HCT116 (cell line): Measurements from ENCODE around the gene DOCK2. TPM values are rescaled to one million over a fixed set of nuclear protein-coding genes. Genes with fewer than 3 reads are reported as not detected.

Experiments used
- ATAC-seq: fragments of 200-7000 bp; cut with Tn5 transposase; 2 replicates; pipeline ENCODE4 v1.9.1; 2020; ENCODE audit warnings: mild to moderate bottlenecking, moderate library complexity
- BruUV-seq: library from RNA; stranded (reverse); fragments of 400-500 nt; replicated peaks from 2 replicates; lab custom pipeline; 2021; lab: Mats Ljungman, UMichigan
- CTCF ChIA-PET: fragments of 300-600 bp; sonication (Branson Sonifier 250); formaldehyde crosslinking; loops from one replicate; lab custom pipeline; 2021; ENCODE audit warnings: antibody characterized with exemption; lab: Charles Lee
- POLR2A ChIA-PET: fragments of 300-600, 350-600 bp; sonication (Branson Sonifier 250); formaldehyde crosslinking; loops from one replicate; lab custom pipeline; 2021; ENCODE audit warnings: antibody characterized with exemption; lab: Charles Lee
- RAD21 ChIA-PET, 2 experiments: fragments of 300-600 bp; sonication (Branson Sonifier 250); formaldehyde crosslinking; loops; one replicate each; lab custom pipeline; 2023; ENCODE audit warnings: low total read pairs in 2 of 2; ENCODE audit not compliant: uncharacterized antibody in 2 of 2, unreplicated experiment in 2 of 2, low non-redundant PET in 1 of 2; lab: Charles Lee
- DNase-seq: peaks from one replicate; pipeline ENCODE4 v3.0.0-alpha.2; 2010; ENCODE audit warnings: low read depth, low spot score
- H2AFZ ChIP-seq: fragments of 200-600 bp; shearing (Covaris generic), sonication (generic); 2 replicates; pipeline ENCODE4 v1.6.1; 2017; ENCODE audit warnings: low read depth, mixed run types, mixed read lengths, antibody characterized with exemption, low read length; ENCODE audit not compliant: poor library complexity, severe bottlenecking
- H3K27ac ChIP-seq: 2 replicates; pipeline ENCODE4 v1.5.1; 2012; ENCODE audit warnings: low read depth, low read length
- H3K27me3 ChIP-seq: fragments of 200-600 bp; sonication (generic); 2 replicates; pipeline ENCODE4 v1.6.1; 2016; ENCODE audit warnings: mixed run types, low read length, mixed read lengths; ENCODE audit not compliant: insufficient read depth
- H3K36me3 ChIP-seq, 2 experiments: fragments of 200-500 bp in 1 of 2; fragments of 200-600 bp in 1 of 2; sonication (Bioruptor generic) in 1 of 2; sonication (generic) in 1 of 2; 2 replicates each; pipeline versions ENCODE4 v1.5.1 to v1.6.1; 2014 to 2016; ENCODE audit warnings: low read length in 2 of 2, inconsistent platforms in 1 of 2, mixed read lengths in 1 of 2, mixed run types in 1 of 2; ENCODE audit not compliant: insufficient read depth in 2 of 2, control insufficient read depth in 1 of 2
- H3K4me1 ChIP-seq, 2 experiments: fragments of 200-600 bp in 1 of 2; sonication (generic) in 1 of 2; 2 replicates each; pipeline versions ENCODE4 v1.5.1 to v1.6.1; 2012 to 2017; ENCODE audit warnings: low read length in 2 of 2, inconsistent platforms in 1 of 2, mild to moderate bottlenecking in 1 of 2, mixed read lengths in 1 of 2, mixed run types in 1 of 2, moderate library complexity in 1 of 2; ENCODE audit not compliant: insufficient read depth in 2 of 2, control insufficient read depth in 1 of 2
- H3K4me2 ChIP-seq: fragments of 200-600 bp; sonication (generic); 2 replicates; pipeline ENCODE4 v1.6.1; 2017; ENCODE audit warnings: mixed run types, low read length, mixed read lengths
- H3K4me3 ChIP-seq, 2 experiments: fragments of 200-600 bp in 1 of 2; sonication (generic) in 1 of 2; replicated peaks in 1 of 2; 2 replicates each; pipeline ENCODE4 v1.5.1; 2011 to 2016; ENCODE audit warnings: low read length in 2 of 2, control low read depth in 1 of 2, low read depth in 1 of 2, mild to moderate bottlenecking in 1 of 2, mixed read lengths in 1 of 2, mixed run types in 1 of 2
- H3K79me2 ChIP-seq: fragments of 200-600 bp; sonication (generic); 2 replicates; pipeline ENCODE4 v1.6.1; 2017; ENCODE audit warnings: mild to moderate bottlenecking, mixed run types, low read length, moderate library complexity, mixed read lengths; ENCODE audit not compliant: insufficient read depth
- H3K9ac ChIP-seq: fragments of 200-600 bp; sonication (generic); 2 replicates; pipeline ENCODE4 v1.6.1; 2016; ENCODE audit warnings: low read length, mixed read lengths
- H3K9me2 ChIP-seq: fragments of 200-600 bp; sonication (generic), shearing (Covaris generic); 2 replicates; pipeline ENCODE4 v1.6.1; 2017; ENCODE audit warnings: mixed run types, mild to moderate bottlenecking, moderate library complexity; ENCODE audit not compliant: insufficient read depth
- H3K9me3 ChIP-seq, 2 experiments: fragments of 200-500 bp in 1 of 2; fragments of 200-600 bp in 1 of 2; sonication (Bioruptor generic) in 1 of 2; sonication (generic) in 1 of 2; 2 replicates each; pipeline ENCODE4 v1.6.1; 2014 to 2017; ENCODE audit warnings: low read length in 2 of 2, mixed read lengths in 2 of 2, inconsistent platforms in 1 of 2, low read depth in 1 of 2, mild to moderate bottlenecking in 1 of 2, mixed run types in 1 of 2, moderate library complexity in 1 of 2; ENCODE audit not compliant: control insufficient read depth in 1 of 2, insufficient read depth in 1 of 2
- H4K20me1 ChIP-seq: fragments of 200-600 bp; sonication (generic), shearing (Covaris generic); 2 replicates; pipeline ENCODE4 v1.6.1; 2017; ENCODE audit warnings: mixed run types, mild to moderate bottlenecking, moderate library complexity; ENCODE audit not compliant: insufficient read depth
- CBX3 ChIP-seq: IDR thresholded peaks from 2 replicates; pipeline ENCODE4 v1.6.1; 2012; ENCODE audit warnings: low read depth
- EGR1 ChIP-seq: IDR thresholded peaks from 2 replicates; pipeline ENCODE4 v1.6.1; 2012; ENCODE audit warnings: low read depth
- FOSL1 ChIP-seq: IDR thresholded peaks from 2 replicates; pipeline ENCODE4 v1.6.1; 2012; ENCODE audit warnings: low read depth
- JUND ChIP-seq: IDR thresholded peaks from 2 replicates; pipeline ENCODE4 v1.6.1; 2012
- SRF ChIP-seq: IDR thresholded peaks from 2 replicates; pipeline ENCODE4 v1.6.1; 2012; ENCODE audit warnings: low read depth
- TCF7L2 ChIP-seq: IDR thresholded peaks from 2 replicates; pipeline ENCODE4 v1.7.0; 2011; ENCODE audit warnings: borderline replicate concordance, inconsistent platforms; ENCODE audit not compliant: insufficient read depth, insufficient read length; ENCODE audit errors: extremely low read depth
- intact Hi-C: fragments of 100-400 bp; cut with micrococcal nuclease; formaldehyde crosslinking; loops from 2 replicates; pipeline ENCODE4 v1.10.0; 2022
- total RNA-seq: library from RNA; stranded (reverse); gene quantifications from one replicate; pipeline ENCODE4 v1.2.1, GENCODE V29; 2021; ENCODE audit not compliant: unreplicated experiment
- TF ChIP-seq, protein P1 (sequence below): IDR thresholded peaks from 2 replicates; pipeline ENCODE4 v1.6.1; 2012
- TF ChIP-seq, protein P2 (sequence below): IDR thresholded peaks from 2 replicates; pipeline ENCODE4 v1.6.1; 2012; ENCODE audit warnings: low read depth

Gene DOCK2
- total RNA-seq, 1 experiment from 2014 or later, result 0.89 TPM

DNA sequence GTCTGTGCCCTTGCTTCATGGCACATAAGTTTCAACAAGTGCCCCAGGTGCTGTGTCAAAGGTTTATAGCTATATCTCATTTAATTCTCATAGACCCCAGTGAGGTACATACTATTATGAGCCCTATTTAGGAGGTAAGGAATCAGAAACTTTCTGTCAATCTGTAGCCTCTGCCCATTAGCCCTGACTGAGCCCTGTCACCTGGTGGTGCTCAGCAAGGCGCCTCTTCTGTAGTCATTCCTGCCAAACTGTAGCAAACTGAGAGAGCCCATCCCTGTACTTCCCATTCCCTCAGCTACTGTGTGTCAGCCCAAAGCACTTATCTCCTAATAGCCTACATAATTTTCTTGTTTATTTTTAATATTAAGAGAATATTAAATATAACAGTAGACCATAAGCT lies 422.1 kb downstream of the DOCK2 start:
- no peak overlapping the region for H2AFZ ChIP-seq
- H3K79me2 ChIP-seq, result no peaks in the 10 kb centered on the region
- H3K27ac ChIP-seq, result no peak overlapping the region
- H3K9ac ChIP-seq, result no peak overlapping the region
- intact Hi-C loops, result no loop called here
- H3K4me1 ChIP-seq, result no peaks in the 10 kb centered on the region
- ATAC-seq (no peak), DNase-seq (no peak)
- ChIA-PET RAD21 (no interaction called here), POLR2A (no interaction called here), CTCF (interaction anchor here (1.2 to 2.6 kb wide), 2 partner anchors 11 to 12 kb away, joined by 3 to 13 read pairs; no protein-coding TSS in a partner anchor)
- no peak overlapping the region for H3K4me2 ChIP-seq
- H3K27me3 ChIP-seq, result peaks cover 71% of the 10 kb centered on the region
- TF ChIP-seq JUND (no peak), EGR1 (no peak), FOSL1 (no peak), TCF7L2 (no peak), CBX3 (no peak), SRF (no peak)
- TF ChIP-seq, protein P1, sequence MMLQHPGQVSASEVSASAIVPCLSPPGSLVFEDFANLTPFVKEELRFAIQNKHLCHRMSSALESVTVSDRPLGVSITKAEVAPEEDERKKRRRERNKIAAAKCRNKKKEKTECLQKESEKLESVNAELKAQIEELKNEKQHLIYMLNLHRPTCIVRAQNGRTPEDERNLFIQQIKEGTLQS, result no peak
- TF ChIP-seq, protein P2, sequence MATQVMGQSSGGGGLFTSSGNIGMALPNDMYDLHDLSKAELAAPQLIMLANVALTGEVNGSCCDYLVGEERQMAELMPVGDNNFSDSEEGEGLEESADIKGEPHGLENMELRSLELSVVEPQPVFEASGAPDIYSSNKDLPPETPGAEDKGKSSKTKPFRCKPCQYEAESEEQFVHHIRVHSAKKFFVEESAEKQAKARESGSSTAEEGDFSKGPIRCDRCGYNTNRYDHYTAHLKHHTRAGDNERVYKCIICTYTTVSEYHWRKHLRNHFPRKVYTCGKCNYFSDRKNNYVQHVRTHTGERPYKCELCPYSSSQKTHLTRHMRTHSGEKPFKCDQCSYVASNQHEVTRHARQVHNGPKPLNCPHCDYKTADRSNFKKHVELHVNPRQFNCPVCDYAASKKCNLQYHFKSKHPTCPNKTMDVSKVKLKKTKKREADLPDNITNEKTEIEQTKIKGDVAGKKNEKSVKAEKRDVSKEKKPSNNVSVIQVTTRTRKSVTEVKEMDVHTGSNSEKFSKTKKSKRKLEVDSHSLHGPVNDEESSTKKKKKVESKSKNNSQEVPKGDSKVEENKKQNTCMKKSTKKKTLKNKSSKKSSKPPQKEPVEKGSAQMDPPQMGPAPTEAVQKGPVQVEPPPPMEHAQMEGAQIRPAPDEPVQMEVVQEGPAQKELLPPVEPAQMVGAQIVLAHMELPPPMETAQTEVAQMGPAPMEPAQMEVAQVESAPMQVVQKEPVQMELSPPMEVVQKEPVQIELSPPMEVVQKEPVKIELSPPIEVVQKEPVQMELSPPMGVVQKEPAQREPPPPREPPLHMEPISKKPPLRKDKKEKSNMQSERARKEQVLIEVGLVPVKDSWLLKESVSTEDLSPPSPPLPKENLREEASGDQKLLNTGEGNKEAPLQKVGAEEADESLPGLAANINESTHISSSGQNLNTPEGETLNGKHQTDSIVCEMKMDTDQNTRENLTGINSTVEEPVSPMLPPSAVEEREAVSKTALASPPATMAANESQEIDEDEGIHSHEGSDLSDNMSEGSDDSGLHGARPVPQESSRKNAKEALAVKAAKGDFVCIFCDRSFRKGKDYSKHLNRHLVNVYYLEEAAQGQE, result no peak
- no peaks in the 10 kb centered on the region for H3K36me3 ChIP-seq
- H3K9me2 ChIP-seq, result no peaks in the 10 kb centered on the region
- H4K20me1 ChIP-seq, result no peaks in the 10 kb centered on the region
- no peaks in the 10 kb centered on the region for H3K9me3 ChIP-seq
- no TSS peak for BruUV-seq
- H3K4me3 ChIP-seq, result no peak overlapping the region
